SU-DHL-6 (cell line): ENCODE measurements around the gene FKBP10.

Experiments used
- EZH2phosphoT487 ChIP-seq: fragments of 200-600 bp; sonication (generic), shearing (Covaris generic); conservative IDR thresholded peaks from 2 replicates; pipeline ENCODE4 v1.6.1; 2018; ENCODE audit warnings: mild to moderate bottlenecking, antibody characterized with exemption, low read length, moderate library complexity, mixed read lengths
- TF ChIP-seq, protein P1 (sequence below): fragments of 200-600 bp; sonication (generic); IDR thresholded peaks from one replicate; pipeline ENCODE4 v1.5.1; 2017; ENCODE audit warnings: antibody characterized with exemption, mild to moderate bottlenecking, low read length, moderate library complexity; ENCODE audit not compliant: insufficient read depth, poor library complexity, severe bottlenecking

DNA sequence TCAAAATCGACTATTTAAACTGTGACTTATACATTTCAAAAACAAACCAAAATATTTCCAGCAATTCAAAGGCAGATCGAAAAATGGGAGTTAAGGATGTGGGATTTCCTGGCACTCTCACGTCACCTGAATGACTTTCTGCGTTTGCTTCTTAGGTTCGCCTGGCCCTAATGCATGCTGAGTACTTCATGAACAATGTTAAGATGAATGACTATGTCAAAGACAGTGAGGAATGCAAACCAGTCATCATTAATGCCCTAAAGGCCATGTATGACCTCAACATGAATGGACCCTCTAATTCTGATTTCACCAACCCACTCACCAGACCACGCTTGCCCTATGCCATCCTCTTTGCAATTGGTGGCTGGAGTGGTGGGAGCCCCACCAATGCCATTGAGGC lies 32.2 kb downstream of the FKBP10 start:
- TF ChIP-seq EZH2phosphoT487, result no peak
- TF ChIP-seq, protein P1, sequence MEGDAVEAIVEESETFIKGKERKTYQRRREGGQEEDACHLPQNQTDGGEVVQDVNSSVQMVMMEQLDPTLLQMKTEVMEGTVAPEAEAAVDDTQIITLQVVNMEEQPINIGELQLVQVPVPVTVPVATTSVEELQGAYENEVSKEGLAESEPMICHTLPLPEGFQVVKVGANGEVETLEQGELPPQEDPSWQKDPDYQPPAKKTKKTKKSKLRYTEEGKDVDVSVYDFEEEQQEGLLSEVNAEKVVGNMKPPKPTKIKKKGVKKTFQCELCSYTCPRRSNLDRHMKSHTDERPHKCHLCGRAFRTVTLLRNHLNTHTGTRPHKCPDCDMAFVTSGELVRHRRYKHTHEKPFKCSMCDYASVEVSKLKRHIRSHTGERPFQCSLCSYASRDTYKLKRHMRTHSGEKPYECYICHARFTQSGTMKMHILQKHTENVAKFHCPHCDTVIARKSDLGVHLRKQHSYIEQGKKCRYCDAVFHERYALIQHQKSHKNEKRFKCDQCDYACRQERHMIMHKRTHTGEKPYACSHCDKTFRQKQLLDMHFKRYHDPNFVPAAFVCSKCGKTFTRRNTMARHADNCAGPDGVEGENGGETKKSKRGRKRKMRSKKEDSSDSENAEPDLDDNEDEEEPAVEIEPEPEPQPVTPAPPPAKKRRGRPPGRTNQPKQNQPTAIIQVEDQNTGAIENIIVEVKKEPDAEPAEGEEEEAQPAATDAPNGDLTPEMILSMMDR, result no peak
